Measurements from ENCODE around the gene AGPAT3. TPM values are rescaled to one million over a fixed set of nuclear protein-coding genes. Genes with fewer than 3 reads are reported as not detected.
A peak's percentile ranks its signal among the peaks of the same experiment; 100 is the strongest.

The AGPAT3 gene
- total RNA-seq, 1 donor from 2014 or later = 97.6 TPM

DNA sequence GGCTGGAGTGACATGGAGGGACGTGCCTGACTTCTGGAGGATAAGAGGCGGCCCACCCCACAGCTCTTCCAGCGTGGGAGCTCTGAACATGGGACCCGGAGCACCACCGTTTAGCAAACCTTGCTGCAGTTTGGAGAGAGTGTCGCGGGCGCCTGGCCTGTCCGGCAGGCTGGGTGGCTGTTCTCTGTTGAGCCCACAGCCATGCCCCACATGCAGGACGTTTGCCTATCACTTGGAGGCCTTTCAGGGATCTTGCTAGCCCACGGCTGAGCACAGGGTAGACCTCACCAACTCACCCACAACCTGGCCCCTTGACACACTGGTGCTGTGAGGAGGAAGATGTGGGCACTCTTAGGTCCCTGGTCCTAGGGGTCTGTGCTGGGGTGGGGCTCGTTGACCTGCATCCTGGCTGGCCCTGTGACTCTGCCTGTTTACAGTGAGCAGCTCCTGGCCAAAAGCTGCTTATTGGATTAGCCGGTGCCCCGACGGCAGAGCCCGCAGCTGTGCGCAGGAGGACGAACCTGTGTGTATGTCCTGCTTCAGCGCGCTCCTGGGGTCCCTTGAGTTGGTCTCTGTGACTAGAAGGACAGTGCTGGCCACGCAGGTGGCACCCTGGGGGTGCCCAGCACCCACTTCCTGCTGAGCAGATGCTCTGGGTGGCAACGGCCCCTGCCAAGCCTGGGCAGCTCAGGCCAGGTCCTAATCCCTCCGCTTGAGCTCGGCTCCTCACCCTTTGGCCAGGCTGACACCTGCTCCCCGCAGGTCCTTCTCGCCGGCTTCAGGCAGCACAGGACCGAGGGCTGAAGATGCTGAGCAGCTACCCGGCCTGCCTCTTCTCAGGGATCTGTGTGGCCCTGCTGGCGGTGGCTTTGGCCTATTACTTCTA lies 74.7 kb downstream of the AGPAT3 start:
- ATAC-seq (no peak), DNase-seq (no peak)
- intact Hi-C loops (cut with micrococcal nuclease) = no loop called here

DNA sequence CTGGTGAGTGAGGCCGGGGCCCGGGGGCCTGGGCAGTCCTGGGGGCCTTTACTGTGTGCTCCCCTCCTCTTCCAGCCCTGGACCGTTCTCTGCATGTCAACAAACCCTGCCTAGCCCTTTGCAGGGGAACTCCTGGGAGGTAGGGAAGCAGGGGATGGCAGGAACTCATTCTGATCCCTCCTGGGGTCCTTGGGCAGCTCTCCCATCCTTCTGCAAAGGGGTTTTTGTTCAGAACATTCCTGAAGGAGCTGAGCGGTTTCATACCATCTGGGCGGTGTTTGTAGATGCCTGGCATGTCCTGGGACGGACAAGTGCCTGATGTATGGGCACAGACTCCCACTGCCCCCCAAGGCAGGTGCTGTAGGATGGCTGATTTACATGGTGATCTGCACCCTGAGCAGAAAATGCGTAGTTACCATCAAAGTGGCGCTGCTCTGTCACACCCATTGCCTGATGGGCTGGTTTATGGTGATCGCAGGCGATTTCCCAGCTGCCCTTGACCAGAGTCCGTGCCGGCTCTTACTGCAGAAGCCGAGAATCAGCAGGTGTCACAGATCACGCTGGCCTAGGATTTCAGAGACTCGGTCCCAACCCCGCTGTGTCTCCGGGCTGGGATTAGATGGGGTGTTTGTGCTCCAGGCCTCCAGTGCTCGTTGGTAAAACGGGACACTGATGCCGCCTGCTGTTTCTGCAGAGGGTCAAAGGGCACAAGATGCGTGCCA lies 75.5 kb downstream of the AGPAT3 start:
- intact Hi-C loops (cut with micrococcal nuclease) = no loop called here
- no peak for DNase-seq

DNA sequence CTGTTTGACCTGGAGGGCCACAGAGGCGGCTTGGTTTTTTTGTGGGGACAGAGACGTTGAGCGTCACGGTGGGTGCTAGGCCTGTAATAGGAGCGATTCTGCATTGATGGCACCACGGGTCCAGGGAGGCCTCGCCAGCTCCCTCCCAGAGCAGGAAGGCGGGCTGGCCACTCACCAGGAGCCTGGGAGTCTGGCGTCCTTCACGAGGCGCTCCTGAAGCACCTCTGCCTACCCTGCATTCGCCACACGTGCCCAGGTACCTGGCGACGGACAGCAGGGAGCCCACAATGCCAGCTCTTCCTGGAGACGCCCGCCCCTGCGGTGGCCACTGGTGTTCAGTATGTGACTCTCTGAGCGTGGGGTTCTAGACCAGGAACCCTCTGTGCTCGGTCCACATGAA lies 77.2 kb downstream of the AGPAT3 start:
- ATAC-seq = no peak
- no peak for DNase-seq
- intact Hi-C loops (cut with micrococcal nuclease) = no loop called here

More for the DNA sequence above, 75.5 kb downstream of the AGPAT3 start:
- no peak for ATAC-seq

DNA sequence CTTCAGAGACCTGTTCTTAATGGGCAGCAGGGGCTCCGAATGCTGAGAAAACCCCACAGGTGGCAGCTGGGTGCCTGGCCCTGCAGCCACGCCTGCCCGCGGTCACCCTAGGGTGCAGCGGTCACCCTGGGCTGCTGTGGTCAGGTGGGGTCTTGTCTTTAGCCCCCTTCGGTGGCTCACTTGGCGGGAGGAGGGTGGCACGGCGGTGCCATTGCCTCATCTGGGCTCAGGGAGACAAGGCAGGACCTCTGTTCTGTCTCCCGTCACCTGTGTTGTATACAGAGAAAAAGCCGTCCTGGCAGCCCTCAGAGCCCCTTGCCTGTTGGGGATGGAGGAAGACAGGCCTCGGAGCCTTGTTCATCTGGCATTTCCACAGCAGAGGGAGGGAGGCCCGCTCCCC lies 77.6 kb downstream of the AGPAT3 start:
- ATAC-seq (no peak), DNase-seq (no peak)
- intact Hi-C loops (cut with micrococcal nuclease) = no loop called here

DNA sequence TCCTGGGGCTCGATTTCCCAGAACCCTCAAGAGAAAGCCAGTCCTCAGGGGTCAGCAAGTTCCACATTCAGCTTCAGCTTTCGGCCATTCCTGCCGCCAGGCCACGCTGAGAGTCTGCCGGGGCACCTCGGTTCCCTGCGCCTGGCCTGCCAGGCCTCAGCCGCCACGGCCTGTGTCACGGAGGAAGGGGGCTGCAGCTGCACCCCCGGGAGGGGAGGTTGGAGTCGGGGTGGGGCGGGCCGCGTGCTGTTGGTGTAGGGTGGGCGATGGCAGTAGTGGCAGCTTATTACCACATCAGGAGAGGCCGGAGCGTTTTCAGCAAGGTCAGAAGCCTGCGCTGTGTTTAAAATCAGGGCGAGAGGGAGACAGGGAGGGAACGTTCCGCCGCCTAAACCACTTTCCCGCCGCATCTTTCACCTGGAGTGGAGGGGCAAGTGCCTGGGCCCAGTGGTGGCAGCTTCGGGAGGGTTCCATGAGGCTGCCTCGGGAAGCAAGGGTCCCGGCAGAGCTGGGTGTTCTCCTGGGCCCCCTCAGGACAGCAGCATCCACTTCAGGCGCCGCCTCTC lies 78.6 kb downstream of the AGPAT3 start:
- intact Hi-C loops (cut with micrococcal nuclease) = no loop called here
- DNase-seq = no peak
- ATAC-seq = no peak

DNA sequence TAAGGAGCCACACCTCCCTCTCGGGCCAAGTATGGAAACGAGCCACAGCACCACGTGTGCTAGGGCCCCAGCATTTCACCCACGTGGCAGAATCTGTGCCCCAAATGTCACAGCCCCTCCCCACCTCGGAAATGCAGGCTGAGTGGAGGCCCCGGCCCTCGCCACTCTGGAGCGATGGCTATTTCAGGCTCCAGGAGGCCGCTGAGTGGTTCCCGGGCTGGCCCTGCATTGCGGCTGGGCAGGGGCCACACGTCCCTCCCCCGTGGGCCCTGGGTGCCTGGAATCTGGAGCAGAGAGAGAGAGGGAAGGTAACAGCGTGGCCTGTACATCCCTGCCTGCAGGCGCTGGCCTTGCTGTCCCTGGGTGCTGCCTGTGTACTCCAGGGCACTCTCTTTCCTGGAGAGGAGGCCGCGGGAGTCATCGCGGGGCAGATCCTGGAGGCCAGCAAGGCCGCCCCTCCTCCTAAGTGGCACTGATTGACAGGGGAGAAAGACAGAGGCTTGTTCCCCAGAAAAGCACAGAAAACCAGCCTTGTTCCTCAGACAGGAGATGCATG lies 79.1 kb downstream of the AGPAT3 start:
- intact Hi-C loops (cut with micrococcal nuclease) = no loop called here
- DNase-seq (no peak), ATAC-seq (peak; percentile 44)

DNA sequence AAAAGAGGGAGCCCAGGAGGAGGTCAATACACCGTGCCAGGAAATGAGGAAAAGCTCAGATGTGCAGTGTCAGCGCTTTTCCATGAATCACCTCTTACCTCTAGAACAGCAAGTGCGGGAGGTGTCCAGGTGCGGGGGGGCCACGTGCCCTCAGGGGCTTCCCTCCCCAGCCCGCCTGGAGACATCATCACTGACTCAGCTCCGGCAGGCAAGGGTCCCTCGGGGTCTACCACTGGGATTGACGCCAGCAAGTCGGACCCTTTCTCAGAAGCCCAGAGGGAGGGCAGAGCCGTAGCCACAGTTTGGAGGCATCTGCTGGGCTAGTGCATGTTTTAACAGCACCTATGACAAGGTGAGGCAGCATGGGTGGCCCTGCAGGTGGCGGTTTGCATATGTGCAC lies 79.7 kb downstream of the AGPAT3 start:
- ATAC-seq = no peak
- DNase-seq = no peak
- intact Hi-C loops (cut with micrococcal nuclease) = no loop called here

DNA sequence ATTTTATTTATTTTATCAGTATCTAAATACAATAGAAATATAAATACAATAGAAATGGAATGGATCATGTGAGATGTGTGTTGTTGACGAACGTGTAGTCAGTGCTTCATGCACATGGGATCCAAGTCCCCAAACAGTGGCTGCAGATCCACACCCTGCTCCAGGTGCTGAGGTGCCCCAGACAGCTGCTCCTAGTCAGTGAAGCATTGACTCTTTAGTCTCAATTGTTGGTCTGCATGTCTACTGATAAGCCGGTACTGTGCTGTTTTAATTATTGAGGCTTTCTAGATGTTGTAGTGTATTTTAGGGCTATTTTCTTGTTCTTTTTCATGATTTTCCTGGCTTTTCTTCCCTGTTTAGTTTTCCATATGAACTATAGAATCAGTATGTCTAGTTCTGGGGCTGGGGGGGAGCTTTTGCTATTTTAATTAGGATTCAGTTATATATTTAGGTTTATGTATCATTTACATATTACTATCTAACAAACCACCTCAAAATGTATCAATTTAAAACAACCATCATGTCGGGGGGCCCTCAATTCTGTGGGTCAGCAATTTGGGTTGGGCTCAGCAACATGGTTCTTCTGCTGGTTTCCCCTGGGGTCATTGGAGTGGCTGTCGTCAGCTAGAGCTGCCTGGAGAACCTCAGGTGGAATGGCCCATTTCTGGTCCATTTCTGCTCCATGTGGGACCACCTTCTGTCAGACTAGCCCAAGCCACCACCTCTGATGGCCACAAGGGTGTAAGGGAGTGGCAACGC lies 83.9 kb downstream of the AGPAT3 start:
- intact Hi-C loops (cut with micrococcal nuclease) = no loop called here
- DNase-seq (no peak), ATAC-seq (no peak)

DNA sequence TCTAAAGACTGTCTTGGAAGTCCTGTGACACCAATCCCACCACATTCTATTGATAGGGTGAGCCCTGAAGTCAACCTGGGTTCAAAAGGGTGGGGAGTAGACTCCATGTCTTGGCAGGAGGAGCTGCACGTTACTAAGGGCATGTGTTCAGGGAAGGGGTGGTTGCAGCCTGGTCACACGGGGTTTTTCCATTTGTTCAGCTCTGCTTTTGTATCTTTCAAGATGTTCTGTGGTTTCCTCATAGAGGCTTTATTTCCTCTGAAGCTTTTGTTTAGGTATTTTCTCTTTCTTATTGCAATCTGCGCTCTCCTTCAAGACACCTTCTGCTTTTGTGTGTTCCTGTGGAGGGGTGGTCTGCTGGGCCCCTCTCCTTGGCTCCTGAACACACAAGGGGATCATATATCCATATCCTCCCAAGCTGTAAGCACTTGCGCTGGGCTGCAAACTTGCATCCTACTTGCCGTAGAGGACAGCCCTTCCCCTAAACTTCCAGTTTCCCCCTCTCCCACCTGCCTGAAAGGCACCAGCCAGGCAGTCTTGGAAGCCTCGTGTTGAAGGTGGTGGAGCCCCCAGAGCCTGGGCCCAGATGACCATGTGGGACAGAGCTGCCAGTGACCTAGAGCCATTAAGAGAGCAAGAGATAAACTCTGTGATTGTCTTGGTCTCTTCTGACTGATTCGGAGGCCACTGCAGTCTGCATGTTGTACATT lies 84.6 kb downstream of the AGPAT3 start:
- no peak for DNase-seq
- intact Hi-C loops (cut with micrococcal nuclease) = no loop called here
- ATAC-seq = no peak

DNA sequence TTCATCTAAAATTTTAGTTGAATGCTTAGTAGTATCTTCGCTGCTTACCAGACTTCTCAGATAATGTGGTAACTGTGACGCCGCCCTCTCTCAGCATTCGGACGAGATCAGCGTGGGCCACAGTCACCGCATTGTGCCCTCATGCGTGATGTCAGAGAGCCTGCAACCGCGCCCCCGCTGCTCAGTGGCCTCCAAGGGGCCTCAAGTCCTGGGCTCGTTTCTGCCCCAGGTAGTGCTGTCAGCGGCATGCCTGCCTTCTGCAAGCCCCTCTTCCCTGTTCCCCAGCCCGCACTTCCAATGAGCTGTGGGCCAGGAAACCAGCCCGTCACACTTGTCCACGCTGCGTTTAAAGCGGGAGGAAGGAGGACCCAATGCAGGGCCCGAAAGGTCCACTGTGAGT lies 85.5 kb downstream of the AGPAT3 start:
- ATAC-seq = no peak
- DNase-seq = no peak

DNA sequence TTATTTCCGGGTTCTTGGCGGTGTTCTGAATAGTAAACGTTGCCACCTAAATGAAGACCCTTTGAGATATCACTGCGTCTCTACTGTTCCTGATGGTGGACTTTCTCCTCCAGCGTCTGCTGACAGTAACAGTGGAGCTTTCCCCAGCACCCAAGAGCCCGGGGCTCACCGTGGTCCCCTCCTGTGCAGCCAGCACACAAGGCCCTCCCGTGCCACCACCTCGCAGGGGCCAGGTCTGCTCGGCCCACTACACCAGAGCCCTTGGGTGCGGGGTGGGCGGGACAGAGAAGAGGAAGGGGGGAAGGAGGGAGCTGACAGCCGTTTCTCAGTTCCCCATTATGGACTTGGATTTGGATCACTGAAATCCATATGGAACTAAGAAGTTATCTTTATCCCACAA lies 85.9 kb downstream of the AGPAT3 start:
- no peak for ATAC-seq
- no peak for DNase-seq
- intact Hi-C loops (cut with micrococcal nuclease) = no loop called here

More for the DNA sequence above, 85.5 kb downstream of the AGPAT3 start:
- intact Hi-C loops (cut with micrococcal nuclease) = no loop called here

DNA sequence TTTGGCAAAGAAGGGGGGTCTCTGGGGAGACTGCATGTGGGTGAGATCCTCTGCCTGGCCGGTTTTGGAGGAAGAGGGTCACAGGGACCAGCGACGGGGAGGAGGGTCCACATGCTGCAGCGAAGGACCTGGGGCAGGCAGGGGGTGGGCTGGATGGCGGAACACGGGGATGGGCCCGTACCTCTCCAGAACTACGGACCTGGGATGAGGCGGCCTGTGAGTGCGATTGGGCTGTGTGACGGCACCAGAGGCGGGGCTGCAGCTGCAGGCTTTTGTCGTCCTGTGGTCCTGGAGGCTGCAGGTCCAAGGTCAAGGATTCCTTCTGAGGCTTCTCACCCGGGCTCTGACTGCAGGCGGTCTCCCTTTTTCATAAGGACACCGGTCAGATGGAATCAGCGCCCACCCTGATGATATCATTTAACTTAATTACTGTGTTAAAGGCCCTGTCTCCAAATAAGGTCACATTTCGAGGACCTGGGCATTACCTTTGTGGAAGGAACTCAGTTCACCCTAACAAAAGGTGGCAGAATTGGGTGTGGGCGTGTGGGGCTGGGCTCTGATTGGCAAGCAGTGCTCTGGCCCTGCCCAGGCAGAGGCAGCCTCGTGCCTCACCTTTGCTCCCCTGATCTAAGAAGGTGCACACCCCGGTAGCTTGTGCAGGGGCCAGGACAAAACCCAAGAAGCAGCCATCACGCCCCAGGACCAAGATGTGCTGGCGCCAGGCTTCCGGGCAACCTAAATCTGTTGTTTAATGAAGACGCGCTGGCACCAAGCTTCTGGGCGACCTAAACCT lies 87.1 kb downstream of the AGPAT3 start:
- intact Hi-C loops (cut with micrococcal nuclease) = no loop called here
- no peak for DNase-seq
- no peak for ATAC-seq

DNA sequence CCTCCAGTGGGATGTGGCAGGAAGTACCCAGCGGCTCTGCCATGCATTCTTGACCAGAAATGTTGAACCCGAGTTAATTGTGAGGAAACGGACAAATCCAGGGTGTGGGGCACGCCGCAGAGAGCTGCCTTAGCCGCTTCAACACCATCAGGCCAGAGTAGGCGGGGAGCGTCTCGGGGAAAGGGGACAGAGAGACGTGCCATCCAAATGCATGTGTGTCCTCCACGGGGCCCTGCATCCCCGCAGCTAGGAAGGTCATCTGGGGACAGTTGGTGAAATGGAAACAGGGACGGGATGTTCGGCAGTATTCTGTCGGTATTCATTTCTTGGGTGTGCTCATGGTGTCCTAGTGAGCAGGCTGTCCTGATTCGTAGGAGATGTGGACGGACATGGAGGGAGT lies 88.0 kb downstream of the AGPAT3 start:
- peak; percentile 85 for ATAC-seq
- intact Hi-C loops (cut with micrococcal nuclease) = no loop called here
- DNase-seq = peak; percentile 62

DNA sequence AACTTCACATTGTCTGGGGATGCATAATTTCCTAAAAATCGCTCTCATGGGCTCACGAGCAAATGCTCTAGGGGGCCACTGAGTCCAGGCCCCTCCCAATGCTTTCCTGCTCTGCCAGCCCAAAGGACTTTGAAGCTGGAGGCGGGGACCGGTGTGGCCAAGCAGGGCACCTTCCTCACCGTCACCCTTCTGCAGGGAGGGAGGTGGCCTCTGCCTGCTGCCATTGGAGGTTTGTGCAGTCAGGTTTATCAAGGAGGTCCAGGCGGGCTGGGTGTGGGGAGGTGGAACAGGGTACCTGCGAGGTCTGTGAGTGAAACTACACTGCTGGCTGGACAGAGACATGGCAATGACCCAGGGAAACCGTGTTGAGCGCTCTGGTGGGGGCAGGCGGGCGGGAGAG lies 89.0 kb downstream of the AGPAT3 start:
- DNase-seq (peak; percentile 24), ATAC-seq (no peak)
- intact Hi-C loops (cut with micrococcal nuclease) = no loop called here

DNA sequence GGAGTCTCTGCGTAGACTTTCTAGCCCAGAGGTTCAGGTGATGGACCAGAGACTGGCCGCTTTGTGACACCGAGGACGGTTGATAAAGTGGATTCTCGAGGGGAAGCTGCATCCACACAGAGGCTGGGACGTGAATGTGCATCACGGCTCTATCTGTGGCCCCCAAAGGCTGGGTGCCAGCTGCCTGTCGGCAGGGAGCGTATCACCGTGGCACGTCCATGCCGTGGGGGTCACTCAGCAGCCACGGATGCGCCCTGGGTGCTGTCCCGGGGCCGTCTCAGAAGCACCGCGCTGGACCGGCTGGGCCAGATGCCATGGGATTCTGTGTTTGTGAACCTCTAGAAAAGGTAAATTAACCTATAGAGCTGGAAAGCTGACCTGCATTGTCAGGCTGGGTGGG lies 89.9 kb downstream of the AGPAT3 start:
- DNase-seq = peak; percentile 29
- no peak for ATAC-seq

DNA sequence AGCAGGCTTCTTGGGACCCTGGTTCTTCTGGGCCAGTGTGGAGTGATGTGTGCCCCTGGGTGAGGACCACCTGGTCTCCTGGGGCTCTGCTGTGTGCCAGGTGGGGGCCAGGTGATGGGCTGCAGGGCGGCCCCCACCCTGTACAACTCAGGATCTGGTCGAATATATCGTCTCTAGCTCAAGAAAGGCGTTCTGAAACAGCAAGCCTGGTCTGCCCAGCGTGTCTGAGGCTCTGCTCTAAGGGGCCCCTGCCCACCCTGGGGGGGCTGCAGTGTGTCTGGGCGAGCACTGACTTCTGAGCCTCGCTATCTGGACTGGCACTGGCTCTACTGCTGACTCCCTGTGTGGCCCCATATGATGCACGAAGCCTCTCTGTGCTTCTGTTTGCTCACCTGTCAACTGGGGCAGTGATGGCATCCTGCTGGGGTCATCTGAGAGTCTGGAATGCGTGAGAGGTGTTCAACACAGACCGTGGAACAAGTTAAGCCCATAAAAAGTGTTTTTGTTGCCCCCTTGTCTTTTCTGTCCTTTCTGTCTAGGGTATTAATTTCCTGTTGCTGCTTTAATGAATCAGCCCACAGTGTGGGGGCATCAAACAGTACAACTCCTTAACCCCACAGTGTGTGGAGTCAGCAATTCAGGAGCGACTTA lies 91.1 kb downstream of the AGPAT3 start:
- DNase-seq = no peak
- no peak for ATAC-seq
- intact Hi-C loops (cut with micrococcal nuclease) = no loop called here

More for the DNA sequence above, 89.9 kb downstream of the AGPAT3 start:
- intact Hi-C loops (cut with micrococcal nuclease) = no loop called here

DNA sequence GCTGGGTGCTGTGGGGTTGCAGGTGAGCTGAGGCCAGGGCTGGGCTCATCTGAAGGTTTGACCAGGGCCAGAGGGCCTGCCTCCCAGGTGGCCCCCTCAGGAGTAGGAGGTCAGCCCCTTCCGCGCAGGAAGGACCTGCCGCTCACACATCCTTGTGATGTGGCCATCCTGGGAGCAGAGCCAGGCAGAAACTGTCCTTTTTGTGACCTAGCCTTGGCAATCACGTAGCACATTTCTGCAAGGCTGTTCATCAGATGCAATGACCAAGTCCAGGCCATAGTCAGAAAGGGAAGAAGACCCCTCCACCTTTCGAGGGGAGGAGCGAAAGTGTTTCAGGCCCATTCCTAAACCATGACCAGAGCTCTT lies 91.6 kb downstream of the AGPAT3 start:
- intact Hi-C loops (cut with micrococcal nuclease) = no loop called here
- DNase-seq (peak; percentile 49), ATAC-seq (peak; percentile 40)
